Tibial nerve (tissue), 4 donors: Measurements from ENCODE around the gene PSMC1. TPM values are rescaled to one million over a fixed set of nuclear protein-coding genes. Genes with fewer than 3 reads are reported as not detected.

Experiments used
- DNase-seq, 2 donors: peaks; one replicate each; pipeline ENCODE4 v3.0.0-alpha.2; 2019; ENCODE audit warnings: low spot score in 2 of 2
- H3K27ac ChIP-seq, 4 donors: fragments of 200-600 bp; sonication (generic) in 3 of 4; one replicate each; pipeline ENCODE4 v1.5.1; 2017 to 2019; ENCODE audit warnings: mild to moderate bottlenecking in 1 of 4
- H3K27me3 ChIP-seq, 2 donors: fragments of 200-600 bp; sonication (generic) in 1 of 2; one replicate each; pipeline versions ENCODE4 v1.5.1 to v1.6.0; 2017 to 2019
- H3K36me3 ChIP-seq, 3 donors: fragments of 200-600 bp; sonication (generic); one replicate each; pipeline ENCODE4 v1.5.1; 2018 to 2019
- H3K4me1 ChIP-seq, 4 donors: fragments of 200-600 bp; sonication (generic) in 3 of 4; one replicate each; pipeline ENCODE4 v1.5.1; 2017 to 2019
- H3K4me3 ChIP-seq, 4 donors: fragments of 200-600 bp; sonication (generic) in 3 of 4; one replicate each; pipeline ENCODE4 v1.5.1; 2017 to 2019; ENCODE audit warnings: mild to moderate bottlenecking in 1 of 4, moderate library complexity in 1 of 4
- H3K9me3 ChIP-seq, 4 donors: fragments of 200-600 bp; sonication (generic) in 3 of 4; one replicate each; pipeline ENCODE4 v1.5.1; 2017 to 2019
- CTCF ChIP-seq, 5 experiments: fragments of 200-600 bp in 3 of 5; fragments of 450-650 bp in 2 of 5; sonication (generic) in 3 of 5; IDR thresholded peaks; one replicate each; pipeline ENCODE4 v1.5.1; 2016 to 2019; ENCODE audit warnings: antibody characterized with exemption in 5 of 5, mild to moderate bottlenecking in 3 of 5, moderate library complexity in 2 of 5
- EP300 ChIP-seq, 2 donors: sonication (generic); formaldehyde crosslinking; IDR thresholded peaks; one replicate each; pipeline ENCODE4 v1.6.1; 2017; ENCODE audit warnings: antibody characterized with exemption in 2 of 2, mild to moderate bottlenecking in 1 of 2
- POLR2A ChIP-seq, 2 donors: fragments of 450-650 bp; IDR thresholded peaks; one replicate each; pipeline ENCODE4 v1.6.1; 2017; ENCODE audit warnings: antibody characterized with exemption in 2 of 2, mild to moderate bottlenecking in 2 of 2, moderate library complexity in 2 of 2
- WGBS, 2 donors: methylation state at CpG; one replicate each; pipeline ENCODE4 v1.1.5; 2018; 5-methylcytosine and 5-hydroxymethylcytosine counted together
- total RNA-seq, 4 donors: library from RNA; depleted of rRNA; stranded (reverse); fragments of >200 nt; gene quantifications; one replicate each; pipeline ENCODE4 v1.1.0, GENCODE V29; 2016

PSMC1 gene
- total RNA-seq, 4 donors from 2014 or later = 48.9 to 108 (median 76.8) TPM

- Histone ChIP-seq H3K27me3 (no peaks in the 10 kb centered on the region), H3K4me3 (peak overlapping the region; percentile 83 to 93 (median 91)), H3K9me3 (no peaks in the 10 kb centered on the region), H3K27ac (peak overlapping the region in 3 of 4 donors; percentile 83 to 91 (median 85)), H3K4me1 (peaks cover 0 to 21% (median 14%) of the 10 kb centered on the region in 4 donors), H3K36me3 (peaks cover 0 to 20% (median under 1%) of the 10 kb centered on the region in 3 donors)
- DNase-seq = no peak
- TF ChIP-seq POLR2A (IDR thresholded peaks at IDR 0.05) (no peak), CTCF (IDR thresholded peaks at IDR 0.05) (no peak), EP300 (IDR thresholded peaks at IDR 0.05) (no peak)
- WGBS, 2 donors = 40 to 42% methylated on average over 1 of the region's 1 CpG
These were observed 482 bp upstream of the PSMC1 start for GRCh38 chr14:90255871-90256270.

DNA sequence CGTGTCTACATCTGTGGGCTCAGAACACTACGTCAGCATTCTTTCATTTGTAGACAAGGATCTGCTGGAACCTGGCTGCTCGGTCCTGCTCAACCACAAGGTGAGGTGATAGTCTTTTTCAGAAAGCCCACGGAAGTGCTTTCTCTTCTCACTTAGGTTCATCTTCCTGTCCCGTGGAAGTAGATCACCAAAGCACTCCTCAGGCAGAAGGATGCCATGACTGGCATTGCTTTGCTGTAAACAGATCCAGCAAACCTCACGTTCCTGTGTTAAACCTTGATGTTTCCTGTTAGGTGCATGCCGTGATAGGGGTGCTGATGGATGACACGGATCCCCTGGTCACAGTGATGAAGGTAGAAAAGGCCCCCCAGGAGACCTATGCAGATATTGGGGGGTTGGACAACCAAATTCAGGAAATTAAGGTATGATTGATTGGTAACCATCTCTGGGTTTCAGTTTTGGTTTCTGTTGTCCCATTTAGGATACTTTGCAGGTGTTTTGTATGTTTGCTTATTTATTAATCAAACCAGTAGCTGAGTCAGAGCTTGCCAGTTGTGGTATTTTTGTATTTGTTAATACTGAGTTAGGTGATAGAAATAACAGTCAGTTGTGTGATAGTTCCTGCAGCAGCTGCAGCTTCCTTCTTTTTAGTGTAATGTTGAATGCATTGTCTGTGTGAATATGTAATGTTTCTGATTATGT, 7.5 kb downstream of the PSMC1 start:
- Histone ChIP-seq H3K9me3 (no peaks in the 10 kb centered on the region), H3K27me3 (no peaks in the 10 kb centered on the region), H3K27ac (no peak overlapping the region), H3K4me1 (peaks cover 0 to 1% (median 0%) of the 10 kb centered on the region in 4 donors), H3K36me3 (peaks cover 2 to 94% (median 20%) of the 10 kb centered on the region in 3 donors), H3K4me3 (no peak overlapping the region)
- no peak for DNase-seq
- WGBS, 2 donors = 80 to 89% methylated on average over 8 of the region's 8 CpGs
- no peak for TF ChIP-seq POLR2A (IDR thresholded peaks at IDR 0.05)
- TF ChIP-seq EP300 (IDR thresholded peaks at IDR 0.05) = no peak
- no peak for TF ChIP-seq CTCF (IDR thresholded peaks at IDR 0.05)

- peaks cover 3 to 95% (median 30%) of the 10 kb centered on the region in 3 donors for H3K36me3 ChIP-seq
These were observed 10.2 kb downstream of the PSMC1 start for GRCh38 chr14:90266441-90267154.

GRCh38 chr14:90268420-90268819, 12.1 kb downstream of the PSMC1 start:
- peaks cover 0 to 14% (median 0%) of the 10 kb centered on the region in 4 donors for H3K4me1 ChIP-seq
- no peak for TF ChIP-seq CTCF (IDR thresholded peaks at IDR 0.05)
- no peak for TF ChIP-seq POLR2A (IDR thresholded peaks at IDR 0.05)
- no peak overlapping the region for H3K4me3 ChIP-seq
- peaks cover 3 to 98% (median 30%) of the 10 kb centered on the region in 3 donors for H3K36me3 ChIP-seq
- H3K9me3 ChIP-seq = no peaks in the 10 kb centered on the region
- H3K27me3 ChIP-seq = no peaks in the 10 kb centered on the region
- H3K27ac ChIP-seq = no peak overlapping the region
- DNase-seq = no peak
- 81 to 87% methylated on average over 4 of the region's 4 CpGs for WGBS, 2 donors

More at GRCh38 chr14:90266441-90267154, 10.2 kb downstream of the PSMC1 start:
- 92 to 93% methylated on average over 9 of the region's 9 CpGs for WGBS, 2 donors
- Histone ChIP-seq H3K9me3 (no peaks in the 10 kb centered on the region), H3K27ac (no peak overlapping the region), H3K4me1 (peaks cover 0 to 6% (median 0%) of the 10 kb centered on the region in 4 donors), H3K27me3 (no peaks in the 10 kb centered on the region), H3K4me3 (no peak overlapping the region)
- DNase-seq = no peak
- TF ChIP-seq CTCF (IDR thresholded peaks at IDR 0.05) = no peak

- Histone ChIP-seq H3K4me1 (peaks cover 0 to 43% (median 2%) of the 10 kb centered on the region in 4 donors), H3K9me3 (no peaks in the 10 kb centered on the region), H3K27ac (peak overlapping the region in 1 of 4 donors; percentile 72), H3K27me3 (no peaks in the 10 kb centered on the region), H3K4me3 (no peak overlapping the region), H3K36me3 (peaks cover 3 to 78% (median 24%) of the 10 kb centered on the region in 3 donors)
- TF ChIP-seq EP300 (IDR thresholded peaks at IDR 0.05) (no peak), POLR2A (IDR thresholded peaks at IDR 0.05) (no peak)
- DNase-seq = no peak
- 64 to 65% methylated on average over 10 of the region's 10 CpGs for WGBS, 2 donors
These were observed 16.2 kb downstream of the PSMC1 start for GRCh38 chr14:90272523-90272922.
